ENCODE measurements around the gene POLN. TPM values are rescaled to one million over a fixed set of nuclear protein-coding genes. Genes with fewer than 3 reads are reported as not detected.
"Not testable (repeated sequence)": the region's sequence is repeated elsewhere in the genome, so short reads cannot be mapped to it uniquely, and the experiment has no call there.

The POLN gene
- total RNA-seq, 2 experiments from 2014 or later = 5.5 to 5.6 TPM

DNA sequence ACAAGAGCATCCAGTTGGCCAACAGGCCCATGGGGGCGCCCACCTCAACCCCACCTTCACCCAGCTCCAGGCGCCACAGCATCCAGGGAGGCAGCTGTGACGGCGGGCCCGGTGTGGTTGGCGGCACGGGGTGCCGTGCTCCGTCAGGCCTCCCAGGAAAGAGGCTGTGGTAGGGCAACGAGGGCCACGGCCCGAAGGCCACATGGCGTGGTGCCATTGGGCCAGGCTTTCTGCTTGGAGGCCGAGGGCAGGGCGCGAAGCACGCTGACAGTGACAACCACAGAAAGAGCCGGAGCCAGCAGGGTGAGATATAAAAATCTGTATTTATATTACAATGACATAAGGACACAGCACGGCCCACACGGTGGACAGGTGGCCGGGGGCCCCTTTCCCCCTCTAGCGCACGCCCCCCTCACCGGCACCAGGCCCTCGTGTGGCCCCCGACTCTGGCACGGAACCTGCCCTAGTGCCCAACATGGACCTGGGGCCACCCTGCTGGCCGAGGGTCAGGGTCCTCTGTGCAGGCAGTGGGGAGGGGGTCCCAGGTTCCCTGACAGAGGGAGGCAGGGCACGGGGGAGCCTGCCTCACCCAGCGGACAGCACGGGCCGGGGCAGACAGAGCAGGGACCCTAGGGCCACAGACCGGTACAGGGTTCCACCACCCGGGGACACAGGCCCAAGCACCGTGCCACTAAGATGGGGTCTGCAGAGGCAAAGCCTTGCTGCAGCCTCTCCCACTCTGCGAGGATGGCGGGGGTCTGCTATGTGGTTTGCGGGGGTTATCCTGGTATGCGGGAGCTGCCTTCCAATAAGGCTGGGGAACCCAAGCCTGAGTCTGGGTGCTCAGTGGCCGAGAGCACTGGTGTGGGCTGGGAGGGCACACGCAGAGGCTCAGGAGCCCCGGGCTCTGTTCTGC lies 5.5 kb upstream of the POLN start:
- Mint-ChIP-seq H3K9me3 (ENCODE audit: low read depth) (no peaks in the 10 kb centered on the region), H3K27ac (no peak overlapping the region), H3K4me1 (peaks cover 12% of the 10 kb centered on the region), H3K36me3 (no peaks in the 10 kb centered on the region), H3K27me3 (no peaks in the 10 kb centered on the region), H3K4me3 (no peak overlapping the region)
- DNase-seq (no peak), ATAC-seq (no peak)
- CTCF ChIA-PET = no interaction called here

DNA sequence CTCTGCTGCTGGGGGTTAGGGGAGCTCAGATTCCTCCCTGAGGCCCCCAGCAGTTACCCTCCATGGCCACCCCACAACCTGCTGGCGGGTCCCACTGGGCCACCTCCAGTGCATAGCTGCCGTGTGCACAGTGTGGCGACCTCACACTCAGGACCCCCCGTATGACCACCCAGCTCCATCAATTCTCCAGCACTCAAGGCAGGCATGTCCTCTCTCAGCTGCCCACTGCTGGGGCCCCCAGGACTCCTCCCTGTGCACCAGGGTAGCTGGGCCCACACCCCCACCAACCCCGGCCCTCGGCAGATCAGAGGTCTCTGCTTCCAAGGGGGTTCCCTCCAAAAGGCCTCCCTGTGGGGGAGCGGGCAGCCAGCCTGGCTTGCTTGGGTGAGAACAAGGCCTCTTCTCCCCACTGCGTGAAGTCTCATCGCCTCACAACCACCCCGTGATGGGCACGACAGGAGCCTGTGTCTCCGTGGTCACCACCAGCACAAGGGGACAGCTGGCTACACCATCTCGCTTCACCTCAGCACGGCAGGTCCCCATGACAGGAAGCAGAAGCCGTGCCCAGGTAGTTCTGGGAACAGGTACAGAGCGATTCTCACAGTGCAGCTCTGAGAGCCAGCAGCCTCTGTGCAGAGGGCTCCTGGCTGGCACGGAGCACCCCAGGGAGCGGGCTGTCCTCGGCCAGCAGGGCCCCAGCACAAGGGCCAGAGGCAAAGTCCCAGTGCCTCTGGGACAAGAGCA lies 4.6 kb upstream of the POLN start:
- H3K4me3 Mint-ChIP-seq = no peak overlapping the region
- H3K27ac Mint-ChIP-seq = no peak overlapping the region
- no peaks in the 10 kb centered on the region for H3K9me3 Mint-ChIP-seq (ENCODE audit: low read depth)
- CTCF ChIA-PET = interaction anchor here (1.1 kb wide), 1 partner anchor 222 kb away, joined by 3 read pairs; the partner anchor contains the start of gene RNF4
- H3K36me3 Mint-ChIP-seq = no peaks in the 10 kb centered on the region
- H3K27me3 Mint-ChIP-seq = no peaks in the 10 kb centered on the region
- H3K4me1 Mint-ChIP-seq = peaks cover 13% of the 10 kb centered on the region
- ATAC-seq (no peak), DNase-seq (no peak)

DNA sequence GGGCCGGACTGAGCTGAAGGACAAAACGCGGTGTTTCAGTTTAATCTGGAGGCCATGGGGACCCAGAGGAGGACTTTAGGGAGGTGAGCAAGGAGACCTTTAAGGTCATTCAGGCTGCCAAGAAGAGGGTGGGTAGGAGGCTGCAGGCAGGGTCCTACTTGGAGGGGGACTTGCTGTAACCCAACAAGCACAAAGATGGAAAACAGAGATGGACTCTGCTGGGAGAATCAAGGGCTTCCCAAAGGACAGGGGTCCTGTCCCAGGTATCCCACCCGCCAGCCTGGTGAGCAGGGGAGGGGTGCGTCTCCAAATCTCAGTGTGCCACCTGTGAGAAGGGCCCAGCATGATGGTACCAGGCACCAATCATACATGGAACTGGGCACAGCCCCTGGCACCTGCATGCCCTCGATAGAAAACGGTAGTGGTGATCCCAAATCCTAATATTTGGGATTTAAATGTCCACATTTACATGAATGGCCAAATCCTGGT lies 3.9 kb upstream of the POLN start:
- CTCF ChIA-PET = interaction anchor here (1.1 to 1.7 kb wide), 2 partner anchors 26 to 223 kb away, joined by 3 to 5 read pairs; partner anchors contain the start of gene RNF4
- H3K36me3 Mint-ChIP-seq = peaks cover 2% of the 10 kb centered on the region
- no peaks in the 10 kb centered on the region for H3K9me3 Mint-ChIP-seq (ENCODE audit: low read depth)
- H3K27me3 Mint-ChIP-seq = no peaks in the 10 kb centered on the region
- no peak overlapping the region for H3K27ac Mint-ChIP-seq
- DNase-seq (no peak), ATAC-seq (no peak)
- no peak overlapping the region for H3K4me3 Mint-ChIP-seq
- H3K4me1 Mint-ChIP-seq = peaks cover 13% of the 10 kb centered on the region

DNA sequence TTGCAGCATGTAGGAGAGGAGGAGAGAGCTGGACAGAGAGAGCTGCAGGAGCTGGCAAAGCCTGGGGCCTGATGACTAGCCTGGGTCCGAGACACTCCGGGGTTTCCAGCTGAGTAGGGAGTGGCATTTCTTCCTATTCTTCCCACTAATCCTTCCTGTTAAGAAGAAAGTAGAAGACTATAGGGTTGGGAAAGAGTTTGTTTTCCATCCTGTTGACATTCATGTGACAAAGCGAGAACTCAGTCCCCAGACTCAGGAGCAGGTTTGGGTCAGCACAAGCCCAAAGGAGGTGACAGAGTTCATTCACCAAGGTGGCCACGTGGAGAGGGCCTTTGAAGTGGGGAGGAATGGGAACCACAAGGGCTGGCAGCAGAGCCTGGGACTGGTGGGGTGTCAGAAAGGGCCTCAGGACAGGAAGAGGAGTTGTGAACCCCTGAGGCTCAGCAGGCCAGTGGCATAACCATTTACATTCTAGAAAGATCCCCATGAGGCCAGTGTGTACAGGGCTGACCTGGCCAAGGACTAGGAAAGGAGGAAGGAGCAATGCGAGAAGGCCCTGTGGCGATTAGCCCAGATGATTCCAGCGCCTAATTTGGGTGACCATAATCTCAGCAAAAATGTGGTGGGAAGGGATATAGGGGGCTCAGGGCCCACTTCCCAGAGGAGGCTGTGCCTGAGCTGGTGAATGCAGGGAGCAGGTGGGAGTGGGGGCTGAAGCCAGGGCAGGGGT lies 3.3 kb upstream of the POLN start:
- DNase-seq (no peak), ATAC-seq (no peak)
- no peak overlapping the region for H3K4me3 Mint-ChIP-seq
- H3K36me3 Mint-ChIP-seq = peaks cover 7% of the 10 kb centered on the region
- no peaks in the 10 kb centered on the region for H3K9me3 Mint-ChIP-seq (ENCODE audit: low read depth)
- CTCF ChIA-PET = interaction anchor here (1.1 to 1.7 kb wide), 2 partner anchors 17 to 25 kb away, joined by 3 to 5 read pairs; partner anchors contain the start of gene MXD4
- peaks cover 19% of the 10 kb centered on the region for H3K4me1 Mint-ChIP-seq
- no peak overlapping the region for H3K27ac Mint-ChIP-seq
- H3K27me3 Mint-ChIP-seq = no peaks in the 10 kb centered on the region

DNA sequence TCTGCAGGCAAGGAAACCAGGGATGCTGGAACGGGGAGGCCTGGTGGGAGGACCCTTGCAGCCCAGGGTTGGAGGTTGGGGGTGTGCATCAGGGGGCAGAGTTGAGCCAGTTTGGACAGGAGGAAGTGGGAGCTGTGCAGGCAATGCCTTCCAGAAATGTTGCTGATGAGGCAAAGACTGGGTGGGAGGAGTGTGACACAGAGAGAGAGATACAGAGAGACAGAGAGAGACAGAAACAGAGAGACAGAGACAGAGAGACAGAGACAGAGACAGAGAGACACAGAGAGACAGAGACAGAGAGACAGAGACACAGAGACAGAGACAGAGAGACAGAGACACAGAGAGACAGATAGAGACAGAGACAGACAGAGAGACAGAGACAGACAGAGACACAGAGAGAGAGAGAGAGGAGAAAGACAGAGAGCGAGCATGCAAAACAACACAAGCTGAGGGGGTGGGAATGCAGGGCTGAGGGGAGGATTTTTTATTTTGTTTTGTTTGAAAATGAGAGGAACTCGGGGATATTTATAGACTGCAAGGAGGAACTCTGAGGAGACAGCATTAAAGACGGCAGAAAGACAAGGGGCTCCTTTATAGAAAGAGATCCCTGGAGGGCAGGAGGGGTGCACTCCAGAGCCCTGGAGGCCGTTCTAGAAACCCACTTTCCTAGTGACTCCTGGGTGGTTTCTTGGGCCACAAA lies 1.9 kb upstream of the POLN start:
- H3K9me3 Mint-ChIP-seq (ENCODE audit: low read depth) = no peaks in the 10 kb centered on the region
- no peak overlapping the region for H3K4me3 Mint-ChIP-seq
- no peaks in the 10 kb centered on the region for H3K27me3 Mint-ChIP-seq
- DNase-seq = peak; percentile 47
- CTCF ChIA-PET = interaction anchor here (1.1 kb wide), 1 partner anchor 18 kb away, joined by 3 read pairs; the partner anchor contains the start of gene MXD4
- H3K4me1 Mint-ChIP-seq = peaks cover 30% of the 10 kb centered on the region
- ATAC-seq = no peak
- no peak overlapping the region for H3K27ac Mint-ChIP-seq
- peaks cover 16% of the 10 kb centered on the region for H3K36me3 Mint-ChIP-seq

DNA sequence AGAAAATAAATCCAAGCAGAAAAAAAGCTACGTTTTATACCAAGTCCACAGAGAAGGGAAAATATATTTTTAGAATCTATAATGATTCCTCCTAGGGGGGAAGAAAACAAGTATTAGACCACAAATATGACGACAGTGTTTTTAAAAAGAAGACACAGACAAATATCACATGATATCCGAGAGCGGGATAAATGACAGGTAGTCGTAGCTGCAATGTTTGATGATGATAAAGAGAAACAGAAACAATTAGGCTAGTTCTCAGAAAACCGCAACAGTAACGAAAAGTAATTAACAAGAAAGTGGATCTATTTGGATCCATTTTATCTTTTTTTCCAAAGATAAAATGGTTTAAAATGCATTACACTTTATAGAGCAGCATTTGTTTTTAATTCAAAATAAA lies 918 bp downstream of the POLN start:
- no peak for ATAC-seq
- Mint-ChIP-seq H3K27ac (peak overlapping the region; percentile 91), H3K4me1 (peaks cover 50% of the 10 kb centered on the region), H3K4me3 (peak overlapping the region; percentile 84), H3K36me3 (peaks cover 34% of the 10 kb centered on the region), H3K9me3 (ENCODE audit: low read depth) (no peaks in the 10 kb centered on the region), H3K27me3 (no peaks in the 10 kb centered on the region)
- DNase-seq = no peak
- CTCF ChIA-PET = interaction anchor here (1.0 to 2.8 kb wide), 10 partner anchors 21 to 227 kb away, joined by 3 to 18 read pairs (median 4); partner anchors contain the start of genes CFAP99, MXD4 and RNF4

DNA sequence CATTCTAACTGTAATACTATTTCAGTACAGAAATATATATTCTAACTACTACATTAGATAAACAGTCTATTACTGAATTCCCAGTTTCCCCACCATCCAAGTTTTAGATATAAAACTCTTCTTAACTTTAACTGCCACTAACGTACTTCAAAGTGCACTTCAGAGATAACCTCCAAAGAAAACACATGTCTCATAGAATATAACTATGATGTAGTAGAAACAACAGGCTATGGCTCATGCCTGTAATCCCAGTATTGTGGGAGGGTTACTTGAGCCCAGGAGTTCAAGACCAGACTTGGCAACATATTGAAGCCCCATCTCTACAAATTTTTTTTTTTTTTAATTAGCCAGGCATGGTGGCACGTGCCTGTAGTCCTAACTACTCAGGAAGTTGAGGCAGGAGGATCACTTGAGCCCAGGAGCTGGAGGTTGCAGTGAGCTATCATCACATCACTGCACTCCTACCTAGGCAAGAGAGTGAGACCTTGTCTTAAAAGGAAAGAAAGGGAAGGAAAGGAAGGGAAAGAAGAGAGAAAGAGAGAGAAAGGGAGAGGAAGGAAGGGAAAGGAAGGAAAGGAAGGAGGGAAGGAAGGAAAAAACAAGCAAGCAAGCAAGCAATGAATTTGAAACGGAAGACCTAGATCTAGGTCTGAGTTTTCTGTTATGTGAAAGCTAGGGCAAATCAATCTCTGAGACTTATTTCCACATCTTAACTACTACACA lies 4.8 kb downstream of the POLN start:
- no peaks in the 10 kb centered on the region for H3K9me3 Mint-ChIP-seq (ENCODE audit: low read depth)

DNA sequence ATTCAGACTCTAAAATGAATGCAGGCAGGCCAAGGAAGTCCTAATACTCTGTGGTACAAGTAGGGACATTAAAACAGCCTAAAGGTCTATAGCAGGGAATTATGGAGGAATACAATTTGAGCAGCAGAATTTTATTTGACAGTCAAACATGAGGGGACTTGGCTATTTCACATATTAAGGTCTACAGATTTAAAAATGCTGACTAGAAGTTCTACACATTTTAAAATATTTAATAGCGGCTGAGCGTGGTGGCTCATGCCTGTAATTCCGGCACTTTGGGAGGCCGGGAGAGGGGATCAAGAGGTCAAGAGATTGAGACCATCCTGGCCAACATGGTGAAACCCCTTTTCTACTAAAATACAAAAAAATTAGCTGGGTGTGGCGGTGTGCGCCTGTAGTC lies 10.8 kb downstream of the POLN start:
- no peaks in the 10 kb centered on the region for H3K9me3 Mint-ChIP-seq (ENCODE audit: low read depth)
- no peaks in the 10 kb centered on the region for H3K27me3 Mint-ChIP-seq
- H3K36me3 Mint-ChIP-seq = peaks cover 34% of the 10 kb centered on the region
- peaks cover 28% of the 10 kb centered on the region for H3K4me1 Mint-ChIP-seq
- CTCF ChIA-PET = interaction anchor here (0.5 to 1.4 kb wide), 3 partner anchors 11 to 209 kb away, joined by 3 to 5 read pairs (median 3); no protein-coding TSS in a partner anchor
- H3K27ac Mint-ChIP-seq = no peak overlapping the region
- no peak overlapping the region for H3K4me3 Mint-ChIP-seq
- ATAC-seq = no peak
- DNase-seq = no peak

More for the DNA sequence above, 4.8 kb downstream of the POLN start:
- H3K36me3 Mint-ChIP-seq = peaks cover 50% of the 10 kb centered on the region
- DNase-seq (no peak), ATAC-seq (no peak)
- no peaks in the 10 kb centered on the region for H3K27me3 Mint-ChIP-seq
- peak overlapping the region; percentile 67 for H3K27ac Mint-ChIP-seq
- CTCF ChIA-PET = interaction anchor here (1.3 to 3.0 kb wide), 3 partner anchors 13 to 182 kb away, joined by 3 to 24 read pairs (median 3); partner anchors contain the start of genes CFAP99 and ZFYVE28
- H3K4me1 Mint-ChIP-seq = peaks cover 54% of the 10 kb centered on the region
- peak overlapping the region; percentile 22 for H3K4me3 Mint-ChIP-seq

DNA sequence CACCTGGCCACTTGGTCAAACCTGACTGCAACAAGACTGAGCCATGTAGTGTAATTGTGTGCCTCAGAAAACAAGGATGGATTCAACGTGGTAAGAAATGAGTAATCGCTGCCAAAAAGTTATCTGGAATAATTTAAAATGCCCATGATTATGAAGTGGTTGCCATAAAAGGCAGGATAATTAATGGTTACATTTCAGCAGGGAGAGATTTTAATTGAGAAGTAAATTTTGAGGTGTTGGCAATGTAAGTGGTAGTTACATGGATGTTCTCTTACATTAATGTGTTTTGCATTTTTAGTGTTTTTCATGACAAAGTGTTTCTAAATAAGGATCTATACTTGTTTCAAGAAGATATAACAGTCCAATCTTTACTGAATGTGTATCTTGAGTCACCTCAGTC lies 15.7 kb downstream of the POLN start:
- Mint-ChIP-seq H3K9me3 (ENCODE audit: low read depth) (no peaks in the 10 kb centered on the region), H3K27me3 (no peaks in the 10 kb centered on the region), H3K27ac (no peak overlapping the region), H3K36me3 (peaks cover 22% of the 10 kb centered on the region), H3K4me1 (peaks cover 10% of the 10 kb centered on the region), H3K4me3 (no peak overlapping the region)
- CTCF ChIA-PET = interaction anchor here (1.4 kb wide), 1 partner anchor 238 kb away, joined by 4 read pairs; no protein-coding TSS in a partner anchor
- ATAC-seq (no peak), DNase-seq (no peak)

DNA sequence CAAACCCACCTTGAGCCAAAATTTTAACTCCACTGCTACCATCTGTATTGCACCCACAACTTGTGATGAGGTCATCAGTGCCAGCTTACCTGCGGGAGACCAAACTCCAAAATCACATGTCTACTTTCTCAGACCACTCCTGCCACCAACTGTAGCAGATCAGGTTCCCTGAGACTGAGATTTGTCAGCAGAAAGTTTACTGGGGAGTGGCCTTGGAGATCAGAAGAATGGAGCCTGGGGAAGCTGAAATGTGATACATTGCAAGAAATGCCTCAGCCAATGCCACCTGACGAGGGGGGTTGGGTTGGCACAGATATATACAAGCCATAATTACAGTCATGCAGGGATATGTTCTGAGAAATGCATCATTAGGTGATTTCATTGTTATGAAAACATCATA lies 19.1 kb downstream of the POLN start:
- ATAC-seq = no peak
- DNase-seq = no peak
- CTCF ChIA-PET = interaction anchor here (1.2 to 1.3 kb wide), 2 partner anchors 190 to 239 kb away, joined by 3 to 5 read pairs; no protein-coding TSS in a partner anchor
- Mint-ChIP-seq H3K36me3 (peaks cover 10% of the 10 kb centered on the region), H3K27me3 (no peaks in the 10 kb centered on the region), H3K27ac (no peak overlapping the region), H3K4me3 (no peak overlapping the region), H3K4me1 (peaks cover 13% of the 10 kb centered on the region), H3K9me3 (ENCODE audit: low read depth) (no peaks in the 10 kb centered on the region)

DNA sequence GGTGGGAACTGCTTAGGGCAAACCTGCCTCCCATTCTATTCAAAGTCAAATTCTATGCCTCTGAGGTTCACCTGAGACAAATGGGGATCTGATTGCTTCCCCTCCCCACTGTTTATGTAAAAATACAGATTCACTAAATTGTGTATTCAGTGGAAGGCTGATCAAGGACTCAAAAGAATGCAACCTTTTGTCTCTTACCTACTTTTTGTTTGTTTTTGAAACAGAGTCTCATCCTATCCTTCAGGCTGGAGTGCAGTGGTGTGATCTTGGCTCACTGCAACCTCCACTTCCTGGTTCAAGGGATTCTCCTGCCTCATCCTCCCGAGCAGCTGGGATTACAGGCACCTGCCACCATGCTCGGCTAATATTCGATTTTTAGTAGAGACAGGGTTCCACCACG lies 20.5 kb downstream of the POLN start:
- H3K4me1 Mint-ChIP-seq = peaks cover 13% of the 10 kb centered on the region
- not testable (repeated sequence) for H3K9me3 Mint-ChIP-seq (ENCODE audit: low read depth); DNase-seq; ATAC-seq; H3K36me3 Mint-ChIP-seq; H3K4me3 Mint-ChIP-seq; H3K27me3 Mint-ChIP-seq; H3K27ac Mint-ChIP-seq
- CTCF ChIA-PET = interaction anchor here (1.2 to 6.3 kb wide), 10 partner anchors 12 to 241 kb away, joined by 3 to 71 read pairs (median 10); partner anchors contain the start of genes CFAP99, HAUS3, POLN and ZFYVE28

Data from activated CD8-positive, alpha-beta memory T cell treated with anti-CD3 and anti-CD28 coated beads, Interleukin-2, amount 10 ng/mL, durations not matched to agents 7 days and 5 days (primary cell).